Thymus (tissue), 11 donors: ENCODE measurements around the gene CENPC. TPM values are rescaled to one million over a fixed set of nuclear protein-coding genes. Genes with fewer than 3 reads are reported as not detected.
"Not testable (repeated sequence)": the region's sequence is repeated elsewhere in the genome, so short reads cannot be mapped to it uniquely, and the experiment has no call there.

Experiments used
- DNase-seq, 9 donors: peaks; one replicate each; pipeline ENCODE4 v3.0.0-alpha.2; 2013; ENCODE audit warnings: low spot score in 9 of 9, low read depth in 6 of 9, missing footprints in 1 of 9
- H3K27ac ChIP-seq, 2 donors: one replicate each; pipeline ENCODE4 v1.5.1; 2013; ENCODE audit warnings: control low read depth in 1 of 2, low read depth in 1 of 2, low read length in 1 of 2, mild to moderate bottlenecking in 1 of 2, moderate library complexity in 1 of 2
- H3K27me3 ChIP-seq, 2 donors: one replicate each; pipeline ENCODE4 v1.5.1; 2013; ENCODE audit warnings: low read length in 1 of 2; ENCODE audit not compliant: control insufficient read depth in 2 of 2, insufficient read depth in 1 of 2
- H3K36me3 ChIP-seq, 2 donors: one replicate each; pipeline ENCODE4 v1.5.1; 2013; ENCODE audit warnings: low read length in 1 of 2, mild to moderate bottlenecking in 1 of 2, moderate library complexity in 1 of 2; ENCODE audit not compliant: control insufficient read depth in 2 of 2, insufficient read depth in 2 of 2
- H3K4me1 ChIP-seq, 2 donors: one replicate each; pipeline ENCODE4 v1.5.1; 2013; ENCODE audit warnings: low read length in 2 of 2; ENCODE audit not compliant: control insufficient read depth in 2 of 2, insufficient read depth in 2 of 2
- H3K4me3 ChIP-seq, 2 donors: one replicate each; pipeline ENCODE4 v1.5.1; 2013; ENCODE audit warnings: low read length in 2 of 2, control low read depth in 1 of 2, mild to moderate bottlenecking in 1 of 2
- H3K9me3 ChIP-seq, 2 donors: one replicate each; pipeline ENCODE4 v1.5.1; 2013; ENCODE audit warnings: low read length in 1 of 2, mild to moderate bottlenecking in 1 of 2; ENCODE audit not compliant: control insufficient read depth in 2 of 2, insufficient read depth in 1 of 2
- WGBS: extraction: QIAGEN DNeasy Blood & Tissue Kit; methylation state at CpG from one replicate; pipeline ENCODE4 v1.1.7; 2013; 5-methylcytosine and 5-hydroxymethylcytosine counted together
- polyA plus RNA-seq: library from polyadenylated mRNA; stranded (reverse); fragments of 200-250 nt; gene quantifications from one replicate; pipeline ENCODE4 v1.2.3, GENCODE V29; 2013
- total RNA-seq: library from RNA; stranded (reverse); fragments of 120-200 nt; gene quantifications from one replicate; pipeline ENCODE4 v1.2.4, GENCODE V29; 2013
- donor health status: healthy.

Gene CENPC
- total and polyA plus RNA-seq, 2 donors = 10.7 to 33.7 TPM

GRCh38 chr4:67452100-67452845 is 93.0 kb downstream of the CENPC start:
- Histone ChIP-seq H3K36me3 (peaks cover 0 to 6% of the 10 kb centered on the region in 2 donors), H3K27me3 (no peaks in the 10 kb centered on the region), H3K4me1 (no peaks in the 10 kb centered on the region), H3K4me3 (no peak overlapping the region), H3K9me3 (no peaks in the 10 kb centered on the region), H3K27ac (no peak overlapping the region)
- WGBS = 98% methylated on average over 4 of the region's 4 CpGs
- DNase-seq = no peak

- no peaks in the 10 kb centered on the region for H3K9me3 ChIP-seq
- H3K4me1 ChIP-seq = no peaks in the 10 kb centered on the region
- no peak overlapping the region for H3K4me3 ChIP-seq
- peaks cover 0 to 3% of the 10 kb centered on the region in 2 donors for H3K36me3 ChIP-seq
- H3K27ac ChIP-seq = no peak overlapping the region
- H3K27me3 ChIP-seq = no peaks in the 10 kb centered on the region
- DNase-seq = no peak
- 93% methylated on average over 6 of the region's 6 CpGs for WGBS
Measured at GRCh38 chr4:67451464-67451863, 93.8 kb downstream of the CENPC start.

- Histone ChIP-seq H3K27ac (no peak overlapping the region), H3K4me3 (no peak overlapping the region), H3K36me3 (no peaks in the 10 kb centered on the region), H3K9me3 (no peaks in the 10 kb centered on the region), H3K27me3 (no peaks in the 10 kb centered on the region), H3K4me1 (no peaks in the 10 kb centered on the region)
- DNase-seq = no peak
Measured at GRCh38 chr4:67448621-67449020, 96.7 kb downstream of the CENPC start.

GRCh38 chr4:67447873-67448272 is 97.4 kb downstream of the CENPC start:
- 97% methylated on average over 1 of the region's 1 CpG for WGBS
- DNase-seq = no peak

GRCh38 chr4:67446811-67447210 is 98.5 kb downstream of the CENPC start:
- WGBS = 99% methylated on average over 1 of the region's 1 CpG
- no peak for DNase-seq
- Histone ChIP-seq H3K27me3 (no peaks in the 10 kb centered on the region), H3K36me3 (no peaks in the 10 kb centered on the region), H3K4me3 (no peak overlapping the region), H3K27ac (no peak overlapping the region), H3K4me1 (no peaks in the 10 kb centered on the region), H3K9me3 (no peaks in the 10 kb centered on the region)

More at GRCh38 chr4:67447873-67448272, 97.4 kb downstream of the CENPC start:
- H3K9me3 ChIP-seq = no peaks in the 10 kb centered on the region
- no peaks in the 10 kb centered on the region for H3K36me3 ChIP-seq
- H3K4me3 ChIP-seq = no peak overlapping the region
- H3K4me1 ChIP-seq = no peaks in the 10 kb centered on the region
- H3K27ac ChIP-seq = no peak overlapping the region
- H3K27me3 ChIP-seq = no peaks in the 10 kb centered on the region

GRCh38 chr4:67445881-67446280 is 99.4 kb downstream of the CENPC start:
- H3K36me3 ChIP-seq, H3K9me3 ChIP-seq, H3K4me3 ChIP-seq, H3K27ac ChIP-seq, DNase-seq, H3K4me1 ChIP-seq, H3K27me3 ChIP-seq: not testable (repeated sequence)
- WGBS = 95% methylated on average over 25 of the region's 25 CpGs

- no peaks in the 10 kb centered on the region for H3K4me1 ChIP-seq
- H3K36me3 ChIP-seq = no peaks in the 10 kb centered on the region
- 97% methylated on average over 4 of the region's 4 CpGs for WGBS
- H3K27me3 ChIP-seq = no peaks in the 10 kb centered on the region
- DNase-seq = no peak
- no peaks in the 10 kb centered on the region for H3K9me3 ChIP-seq
- H3K27ac ChIP-seq = no peak overlapping the region
- H3K4me3 ChIP-seq = no peak overlapping the region
Measured at GRCh38 chr4:67438975-67439374, 106.3 kb downstream of the CENPC start.

- H3K27me3 ChIP-seq = no peaks in the 10 kb centered on the region
- WGBS = 98% methylated on average over 2 of the region's 2 CpGs
- H3K4me1 ChIP-seq = no peaks in the 10 kb centered on the region
- no peak overlapping the region for H3K27ac ChIP-seq
- no peaks in the 10 kb centered on the region for H3K9me3 ChIP-seq
- H3K4me3 ChIP-seq = no peak overlapping the region
- H3K36me3 ChIP-seq = no peaks in the 10 kb centered on the region
- DNase-seq = no peak
Measured at GRCh38 chr4:67437974-67438713, 107.2 kb downstream of the CENPC start.

GRCh38 chr4:67436742-67437141 is 108.6 kb downstream of the CENPC start:
- no peak overlapping the region for H3K4me3 ChIP-seq
- no peaks in the 10 kb centered on the region for H3K36me3 ChIP-seq
- no peaks in the 10 kb centered on the region for H3K9me3 ChIP-seq
- no peaks in the 10 kb centered on the region for H3K4me1 ChIP-seq
- no peak overlapping the region for H3K27ac ChIP-seq
- 98% methylated on average over 2 of the region's 2 CpGs for WGBS
- no peak for DNase-seq
- no peaks in the 10 kb centered on the region for H3K27me3 ChIP-seq
